ENCODE data around the gene TMEM26. TPM values are rescaled to one million over a fixed set of nuclear protein-coding genes. Genes with fewer than 3 reads are reported as not detected.

The TMEM26 gene
- total and polyA plus RNA-seq, 8 donors, result 0.04 to 0.37 (median 0.11) TPM; not detected in 2

DNA sequence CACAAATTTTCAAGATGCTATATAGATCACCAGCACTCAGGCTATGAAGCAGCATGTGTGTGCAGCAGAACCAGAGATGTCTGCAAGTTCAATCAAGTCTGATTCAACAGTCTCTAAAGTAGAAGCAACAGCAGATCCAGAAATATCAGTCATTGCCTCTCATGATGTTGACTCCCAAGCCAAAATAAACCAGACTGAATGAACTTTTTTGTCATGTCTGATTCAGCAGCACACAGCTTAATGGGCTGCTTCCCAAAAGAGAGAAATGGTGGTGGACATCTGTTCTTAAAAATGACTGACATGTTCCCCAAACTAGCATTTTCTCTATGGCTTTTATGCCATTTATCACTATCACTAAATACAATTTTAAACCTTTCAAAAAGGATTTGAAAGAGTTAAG, 53.8 kb downstream of the TMEM26 start:
- Histone ChIP-seq H3K36me3 (no peaks in the 10 kb centered on the region), H3K27ac (no peak overlapping the region), H3K4me3 (no peak overlapping the region), H3K9me3 (no peaks in the 10 kb centered on the region), H3K27me3 (no peaks in the 10 kb centered on the region), H3K4me1 (peaks cover 0 to 12% (median 0%) of the 10 kb centered on the region in 3 donors)
- FAIRE-seq (no peak), ATAC-seq (no peak), DNase-seq (no peak)
- intact Hi-C loops (cut with DNase I), result no loop called here
- TF ChIP-seq CTCF (IDR thresholded peaks at IDR 0.05), result no peak

DNA sequence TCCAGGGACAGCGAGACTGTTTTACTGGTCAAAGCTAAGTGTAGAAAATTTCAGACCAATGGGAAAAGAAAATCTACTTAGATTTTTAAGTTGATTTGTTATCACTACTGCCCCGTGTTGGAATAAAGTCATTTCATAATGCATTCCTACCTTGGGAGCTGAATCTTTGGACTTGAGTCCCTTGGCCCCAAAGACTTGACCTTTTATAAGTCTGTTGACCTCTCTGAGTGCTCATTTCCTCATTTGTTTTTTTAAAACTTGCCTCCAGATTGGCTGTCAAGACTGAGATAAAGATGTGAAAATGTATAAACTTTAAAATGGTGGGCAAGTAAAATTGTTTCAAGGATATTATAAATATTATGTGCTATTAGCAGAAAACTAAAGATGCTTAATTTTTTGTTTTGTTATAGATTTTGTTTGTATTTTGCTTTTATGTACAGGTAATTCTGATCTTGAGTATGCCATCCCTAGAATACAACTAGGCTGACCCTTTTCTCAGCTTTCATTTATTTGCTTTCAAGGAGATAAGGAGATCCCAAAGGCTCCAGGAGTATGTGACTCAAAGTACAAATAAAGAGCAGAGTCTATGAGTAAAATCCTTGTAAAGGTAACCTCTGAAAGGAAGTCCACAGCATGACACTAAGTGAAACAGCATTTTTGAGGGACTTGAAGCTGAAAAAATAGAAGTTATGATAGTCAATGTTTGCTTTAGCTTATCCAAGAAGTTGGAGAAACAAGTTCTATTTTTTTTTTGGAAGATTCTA, 54.6 kb downstream of the TMEM26 start:
- H3K4me1 ChIP-seq, result peaks cover 0 to 12% (median 0%) of the 10 kb centered on the region in 3 donors
- 62 to 68% methylated on average over 2 of the region's 2 CpGs for WGBS, 2 donors
- no peak for FAIRE-seq
- DNase-seq, result no peak
- H3K36me3 ChIP-seq, result no peaks in the 10 kb centered on the region
- no peak overlapping the region for H3K4me3 ChIP-seq
- no peaks in the 10 kb centered on the region for H3K9me3 ChIP-seq
- TF ChIP-seq CTCF (IDR thresholded peaks at IDR 0.05), result no peak
- ATAC-seq, result peak in 3 of 4 donors; percentile 17 to 61 (median 35)
- H3K27ac ChIP-seq, result no peak overlapping the region
- intact Hi-C loops (cut with DNase I), result no loop called here
- no peaks in the 10 kb centered on the region for H3K27me3 ChIP-seq

- DNase-seq (no peak), FAIRE-seq (peak; percentile 29), ATAC-seq (peak in 2 of 4 donors; percentile 60 to 62)
- peaks cover 0 to 12% (median 0%) of the 10 kb centered on the region in 3 donors for H3K4me1 ChIP-seq
- intact Hi-C loops (cut with DNase I), result no loop called here
- 74 to 86% methylated on average over 7 of the region's 7 CpGs for WGBS, 2 donors
- no peak for TF ChIP-seq CTCF (IDR thresholded peaks at IDR 0.05)
- H3K36me3 ChIP-seq, result no peaks in the 10 kb centered on the region
- no peaks in the 10 kb centered on the region for H3K27me3 ChIP-seq
- H3K9me3 ChIP-seq, result no peaks in the 10 kb centered on the region
- H3K27ac ChIP-seq, result peak overlapping the region in 1 of 4 donors; percentile 50
- H3K4me3 ChIP-seq, result no peak overlapping the region
Measured at GRCh38 chr10:61397175-61397986, 55.8 kb downstream of the TMEM26 start.

GRCh38 chr10:61391281-61391680, 61.9 kb downstream of the TMEM26 start:
- Histone ChIP-seq H3K4me1 (no peaks in the 10 kb centered on the region), H3K27ac (no peak overlapping the region), H3K36me3 (no peaks in the 10 kb centered on the region), H3K9me3 (no peaks in the 10 kb centered on the region), H3K4me3 (no peak overlapping the region), H3K27me3 (no peaks in the 10 kb centered on the region)
- FAIRE-seq (no peak), ATAC-seq (no peak), DNase-seq (no peak)
- TF ChIP-seq CTCF (IDR thresholded peaks at IDR 0.05), result no peak
- intact Hi-C loops (cut with DNase I), result no loop called here
- 73 to 84% methylated on average over 3 of the region's 3 CpGs for WGBS, 2 donors

Data from pancreas (tissue), 10 donors.